Thyroid gland (tissue), 4 donors: ENCODE data around the gene PRPS1L1.

Experiments
- CTCF ChIP-seq, 6 experiments: fragments of 200-600 bp in 3 of 6; fragments of 450-650 bp in 3 of 6; sonication (generic) in 3 of 6; IDR thresholded peaks; one replicate each; pipeline ENCODE4 v1.5.1; 2016 to 2019; ENCODE audit warnings: antibody characterized with exemption in 6 of 6, mild to moderate bottlenecking in 2 of 6, inconsistent platforms in 1 of 6, moderate library complexity in 1 of 6
- POLR2A ChIP-seq, 2 donors: fragments of 450-650 bp; IDR thresholded peaks; one replicate each; pipeline ENCODE4 v1.6.1; 2017; ENCODE audit warnings: antibody characterized with exemption in 2 of 2, mild to moderate bottlenecking in 2 of 2, moderate library complexity in 1 of 2

- no peak for TF ChIP-seq CTCF (IDR thresholded peaks at IDR 0.05)
- TF ChIP-seq POLR2A (IDR thresholded peaks at IDR 0.05), result no peak
Observed at GRCh38 chr7:18030758-18031157, 3.1 kb upstream of the PRPS1L1 start.
